ENCODE measurements around the gene INSYN1.
"Not testable (repeated sequence)": the region's sequence is repeated elsewhere in the genome, so short reads cannot be mapped to it uniquely, and the experiment has no call there.

INSYN1 gene, protein sequence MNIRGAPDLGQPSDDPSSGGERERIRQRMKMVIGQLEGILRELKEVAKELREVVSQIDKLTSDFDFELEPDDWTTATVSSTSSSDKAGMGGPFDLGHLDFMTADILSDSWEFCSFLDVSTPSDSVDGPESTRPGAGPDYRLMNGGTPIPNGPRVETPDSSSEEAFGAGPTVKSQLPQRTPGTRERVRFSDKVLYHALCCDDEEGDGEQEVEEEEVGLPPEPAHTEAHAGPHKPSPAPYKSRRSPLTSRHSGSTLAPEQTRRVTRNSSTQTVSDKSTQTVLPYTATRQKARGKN

DNA sequence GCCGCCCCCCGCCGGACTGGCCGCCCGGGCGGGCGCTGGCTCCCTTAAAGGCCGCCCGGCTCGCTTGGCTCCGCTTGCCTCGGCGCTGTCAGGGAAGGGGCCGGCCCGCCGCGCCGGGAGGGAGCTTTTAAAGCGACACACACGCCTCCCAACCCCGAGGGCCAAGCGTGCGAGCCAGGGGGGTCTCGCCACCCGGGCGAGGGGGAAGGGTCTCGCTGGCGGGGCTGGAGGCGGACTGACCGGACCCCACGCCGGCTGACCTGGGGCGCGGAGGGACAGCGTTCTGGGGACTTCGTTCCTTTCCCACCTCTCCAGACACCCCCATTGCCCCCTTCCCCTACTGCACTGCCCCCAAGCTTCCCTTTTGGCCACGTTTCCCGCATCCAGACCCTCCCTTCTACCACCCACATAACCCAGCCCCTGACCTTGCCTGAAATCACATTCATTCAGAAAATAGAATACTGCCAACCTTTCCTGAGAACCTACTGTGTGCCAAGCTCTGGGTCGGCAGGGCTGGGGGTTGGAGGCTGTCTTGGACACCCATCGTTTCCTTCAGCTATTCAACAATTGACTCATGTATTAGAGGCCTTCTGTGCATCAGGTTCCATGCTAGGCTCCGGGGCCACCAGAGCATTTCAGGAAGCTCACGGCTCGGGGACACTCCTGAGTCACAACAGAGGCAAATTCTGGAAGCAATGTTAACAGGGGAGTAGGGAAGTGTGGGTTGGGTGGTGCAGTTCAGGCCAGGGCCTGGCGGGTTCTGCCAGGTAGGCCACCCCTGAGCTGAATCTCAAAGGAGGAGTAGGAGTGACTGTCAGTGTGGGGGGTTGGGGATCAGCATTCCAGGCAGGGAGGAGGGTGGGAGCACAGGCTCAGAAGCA lies at the start of gene INSYN1:
INSYN1 (minus strand) TSS at position 102 of the 881 bp plus-strand sequence. CDS start 2,221 bp downstream, outside the sequence.
- DNase-seq, result no peak

DNA sequence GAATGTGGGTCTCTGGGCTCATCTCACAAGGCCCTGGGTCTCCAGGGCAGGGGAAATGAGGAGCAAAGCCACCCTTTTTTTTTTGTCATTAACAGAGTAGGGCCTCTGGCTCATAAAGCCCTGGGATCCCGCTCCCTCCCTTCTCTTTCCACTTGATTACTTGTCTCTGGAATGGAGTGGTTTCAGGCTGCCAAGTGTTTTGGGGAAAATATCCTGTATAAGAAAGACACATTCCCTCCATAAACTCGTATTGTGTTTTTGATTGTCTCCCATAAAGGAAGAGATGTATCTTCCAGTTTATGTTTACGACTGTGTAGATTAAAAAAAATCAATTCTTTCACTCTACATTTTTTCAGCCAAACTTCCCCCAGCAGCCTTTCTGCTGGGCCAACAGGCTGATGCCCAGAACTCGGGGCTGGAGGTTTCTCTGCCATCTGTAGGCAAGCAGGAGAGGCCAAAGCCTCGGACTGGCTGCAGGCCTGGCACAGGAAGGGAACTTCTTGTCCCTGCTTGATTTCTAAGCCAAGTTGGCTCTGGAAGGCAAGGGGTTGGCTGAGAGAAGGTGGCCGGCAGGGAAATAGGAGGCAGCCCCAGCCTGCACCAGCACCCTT lies 49.4 kb upstream of the INSYN1 start:
- no peak for DNase-seq

DNA sequence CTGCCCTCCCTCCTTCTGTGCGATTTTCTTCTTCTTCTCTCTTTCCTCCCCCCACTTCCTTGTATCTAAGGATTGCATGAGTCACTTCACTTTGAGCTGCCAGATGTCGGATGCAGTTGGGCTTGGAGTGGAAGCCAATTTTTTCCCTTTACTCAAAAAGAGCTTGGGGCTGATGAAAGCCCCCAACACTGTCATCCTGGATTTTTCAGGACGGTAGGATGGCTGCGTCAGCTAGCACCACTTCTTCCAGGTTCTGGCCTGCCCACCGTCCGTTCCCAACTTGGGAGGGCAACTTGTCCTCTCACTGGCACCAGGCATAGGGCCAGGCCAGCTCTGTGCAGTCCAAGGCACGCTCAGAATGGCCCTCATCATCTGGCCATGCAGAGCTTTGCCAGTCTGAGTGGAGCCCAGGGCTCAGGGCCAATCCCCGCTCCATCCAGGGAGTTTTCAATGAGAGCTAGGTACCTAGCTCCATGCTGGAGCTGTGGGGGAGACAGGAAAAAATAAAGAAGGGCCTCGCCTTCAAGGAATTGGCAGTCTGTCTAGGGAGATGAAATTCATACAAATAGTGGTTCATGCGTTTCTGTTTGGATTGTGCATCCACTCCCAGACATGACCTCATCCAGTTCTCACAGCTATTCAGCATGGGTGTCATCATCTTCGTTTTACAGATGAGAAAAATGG lies 47.7 kb upstream of the INSYN1 start:
- DNase-seq, result no peak

DNA sequence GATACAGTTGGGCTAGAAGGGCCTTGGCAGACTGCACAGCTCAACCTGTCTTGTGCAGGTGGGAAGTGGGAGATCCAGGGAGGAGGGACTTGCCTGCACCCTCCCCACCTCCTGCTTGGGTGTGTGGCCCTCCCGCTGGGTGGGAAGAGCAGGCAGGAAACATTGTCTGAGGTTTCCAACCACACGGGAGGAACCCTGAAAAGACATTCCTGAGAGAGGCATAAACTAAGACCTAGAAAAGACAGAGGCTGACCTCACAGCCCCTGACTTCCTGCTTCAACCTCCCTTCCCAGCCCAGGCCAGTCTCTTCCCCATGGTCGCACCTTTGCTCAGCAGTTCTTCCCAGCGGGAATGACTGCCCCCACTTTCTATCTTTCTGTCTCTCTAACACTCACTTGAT lies 46.3 kb upstream of the INSYN1 start:
- no peak for DNase-seq

DNA sequence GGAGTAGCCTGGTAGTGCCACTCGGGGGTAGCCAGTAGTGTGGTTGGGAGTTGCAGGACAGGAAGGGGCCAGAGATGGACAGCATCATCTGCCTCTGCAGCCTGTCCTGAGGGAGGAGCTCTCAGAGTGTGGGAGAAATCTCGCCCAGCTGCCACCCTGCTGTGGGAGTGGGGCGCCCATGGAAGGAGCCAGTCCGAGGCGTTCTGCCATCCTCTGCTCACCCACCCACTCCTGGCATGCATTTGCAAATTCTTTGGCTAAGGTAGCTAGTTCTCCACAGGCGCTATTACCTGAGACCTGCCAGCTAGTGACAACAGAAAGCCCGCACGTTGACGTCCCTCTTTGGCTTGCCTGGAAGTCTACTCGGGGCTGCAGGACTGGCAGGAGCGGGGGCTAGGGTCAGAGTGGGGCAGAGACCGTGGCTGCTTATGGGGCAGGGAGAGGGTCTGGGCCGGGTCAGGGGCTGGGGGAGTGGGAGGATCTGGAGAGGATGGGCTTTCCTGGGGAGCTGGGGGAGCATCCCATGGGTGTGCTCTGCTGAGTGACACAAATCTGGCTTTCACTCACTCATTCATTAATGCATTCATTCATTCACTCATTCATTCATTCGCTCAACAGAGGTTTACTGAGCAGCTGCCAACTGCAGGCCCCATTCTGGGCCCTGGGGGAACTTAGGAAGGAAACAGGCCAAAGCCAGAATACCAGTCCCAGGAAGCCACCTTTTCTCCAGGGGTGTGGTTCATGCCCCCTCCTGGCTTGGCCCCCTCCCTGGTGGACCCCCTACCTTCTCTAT lies 44.4 kb upstream of the INSYN1 start:
- no peak for DNase-seq

DNA sequence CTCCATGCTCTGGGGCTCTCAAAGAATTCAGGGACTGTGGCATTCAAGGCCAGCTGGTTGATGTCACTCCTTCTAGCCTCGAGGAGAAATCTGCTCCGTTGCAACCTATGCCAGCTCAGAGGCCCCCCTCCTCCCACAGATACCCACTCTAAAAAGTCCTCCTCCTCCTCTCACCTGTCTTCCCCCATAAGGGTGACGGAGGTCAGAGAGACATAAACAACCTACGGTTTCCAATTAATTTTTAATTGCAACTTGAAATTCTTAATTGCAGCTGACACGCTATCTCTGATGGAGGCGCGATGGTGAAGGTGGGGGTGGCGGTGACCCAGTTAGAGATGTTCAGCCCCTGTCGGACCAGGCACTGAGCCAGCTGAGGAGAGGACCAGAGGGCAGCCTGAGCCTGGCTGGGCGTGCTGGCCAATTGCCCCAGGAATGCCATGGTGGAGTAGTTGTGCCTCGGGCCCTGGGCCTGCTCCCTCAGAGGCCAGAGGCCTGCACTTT lies 43.2 kb upstream of the INSYN1 start:
- no peak for DNase-seq

DNA sequence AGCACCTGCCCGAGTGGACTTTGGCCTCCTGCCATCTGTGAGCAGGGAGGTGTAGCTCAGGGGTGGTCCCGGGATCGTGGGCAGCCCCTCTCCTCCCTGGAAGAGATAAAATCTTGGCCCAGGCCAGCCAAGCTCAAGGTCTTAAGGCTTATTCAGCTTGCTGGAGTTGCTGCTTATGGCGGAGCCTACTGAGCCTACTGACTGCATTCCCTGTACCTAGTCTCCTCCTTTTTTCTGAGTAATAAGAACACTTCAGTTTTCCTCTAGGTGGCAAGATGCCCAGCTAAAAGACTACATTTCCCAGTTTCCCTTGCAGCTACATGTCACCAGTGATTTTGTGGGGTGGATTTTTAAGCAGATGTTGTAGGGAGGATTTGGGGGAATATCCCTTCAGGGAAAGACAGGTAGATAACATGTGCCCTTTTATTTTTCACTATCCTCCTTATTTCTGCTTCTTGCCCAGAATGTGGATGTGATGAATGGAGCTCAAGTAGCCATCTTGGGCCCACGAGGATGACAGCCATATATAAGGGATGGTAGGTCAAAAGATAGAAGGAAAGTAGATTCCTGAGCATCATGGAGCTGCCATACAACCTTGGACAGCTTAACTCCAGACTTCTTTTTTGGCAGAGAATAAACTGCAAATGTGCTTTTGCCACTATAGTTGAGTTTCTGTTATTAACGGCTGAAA lies 41.4 kb upstream of the INSYN1 start:
- no peak for DNase-seq

DNA sequence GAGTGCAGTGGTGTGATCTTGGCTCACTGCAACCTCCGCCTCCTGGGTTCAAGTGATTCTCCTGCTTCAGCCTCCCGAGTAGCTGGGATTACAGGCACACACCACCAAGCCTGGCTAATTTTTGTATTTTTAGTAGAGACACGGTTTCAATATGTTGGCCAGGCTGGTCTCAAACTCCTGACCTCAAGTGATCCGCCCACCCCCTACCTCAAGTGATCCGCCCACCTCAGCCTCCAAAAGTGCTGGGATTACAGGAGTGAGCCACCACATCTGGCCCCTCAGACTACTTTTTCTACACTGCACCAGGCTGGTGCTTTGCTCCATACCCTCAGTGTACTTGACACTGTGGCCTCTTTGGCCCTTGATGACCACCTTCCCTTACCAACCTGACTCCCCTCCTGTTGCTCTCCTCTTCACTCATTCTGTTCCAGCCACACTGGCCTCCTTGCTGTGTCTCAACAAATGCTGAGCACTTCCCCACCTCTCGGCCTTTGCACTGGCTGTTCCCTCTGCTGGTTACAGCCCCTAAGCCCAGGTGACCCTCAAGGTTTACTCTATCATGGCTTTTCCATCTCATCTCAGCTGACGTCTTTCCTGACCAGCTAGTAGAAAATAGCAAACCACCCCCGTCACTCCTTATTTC lies 39.9 kb upstream of the INSYN1 start:
- not testable (repeated sequence) for DNase-seq

DNA sequence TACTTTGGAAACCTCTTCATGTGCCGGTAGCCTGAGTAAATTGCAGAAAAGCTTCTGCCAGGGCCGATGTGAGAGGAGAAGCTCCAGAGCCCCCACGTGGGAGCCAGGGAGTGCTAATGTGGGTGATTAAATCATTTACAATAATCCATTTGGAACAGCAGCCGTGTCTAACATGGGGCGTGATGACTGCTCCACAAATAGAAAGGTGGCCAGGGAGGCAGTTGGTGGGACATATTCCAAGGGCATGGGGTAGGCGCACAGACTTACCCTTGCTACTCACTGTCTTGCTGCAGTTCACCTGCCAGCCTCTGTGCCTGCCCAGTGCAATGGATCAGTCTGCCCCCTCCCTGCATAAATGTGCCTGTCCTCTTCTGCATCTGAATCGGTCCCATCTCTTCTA lies 39.3 kb upstream of the INSYN1 start:
- no peak for DNase-seq

DNA sequence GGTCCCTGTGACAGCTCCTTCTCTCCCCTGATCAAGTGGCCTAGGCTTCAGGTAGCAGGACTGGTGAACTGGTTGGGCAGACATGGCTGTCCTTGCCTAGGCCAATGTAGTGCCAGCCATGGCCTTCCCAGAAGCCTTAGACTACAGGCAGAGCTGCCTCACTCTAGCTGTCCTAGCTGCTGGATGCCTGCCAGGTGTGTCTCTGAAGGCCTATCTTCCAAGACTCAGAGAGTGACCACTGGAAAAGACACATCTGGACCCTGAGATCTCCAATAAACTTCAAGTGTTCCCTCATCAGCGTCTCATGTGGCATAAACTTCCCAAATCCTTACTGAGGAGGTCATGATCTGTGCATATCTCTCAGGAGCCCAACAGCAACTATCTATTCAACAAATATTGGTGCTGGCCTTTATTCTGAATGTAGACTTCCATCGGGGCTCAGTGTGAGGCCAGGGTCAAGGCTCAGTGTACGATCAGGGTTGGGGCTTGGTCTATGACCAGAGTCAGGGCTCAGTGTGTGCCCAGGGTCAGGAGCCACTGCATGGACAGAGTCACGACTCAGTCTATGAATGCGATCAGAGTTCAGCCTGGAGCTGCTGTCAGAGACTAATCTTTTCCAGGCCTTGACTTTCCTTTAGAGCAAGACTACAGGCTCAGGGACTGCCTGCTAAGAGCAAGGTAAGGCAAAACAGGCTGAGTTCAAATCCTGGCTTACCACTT lies 36.5 kb upstream of the INSYN1 start:
- no peak for DNase-seq

DNA sequence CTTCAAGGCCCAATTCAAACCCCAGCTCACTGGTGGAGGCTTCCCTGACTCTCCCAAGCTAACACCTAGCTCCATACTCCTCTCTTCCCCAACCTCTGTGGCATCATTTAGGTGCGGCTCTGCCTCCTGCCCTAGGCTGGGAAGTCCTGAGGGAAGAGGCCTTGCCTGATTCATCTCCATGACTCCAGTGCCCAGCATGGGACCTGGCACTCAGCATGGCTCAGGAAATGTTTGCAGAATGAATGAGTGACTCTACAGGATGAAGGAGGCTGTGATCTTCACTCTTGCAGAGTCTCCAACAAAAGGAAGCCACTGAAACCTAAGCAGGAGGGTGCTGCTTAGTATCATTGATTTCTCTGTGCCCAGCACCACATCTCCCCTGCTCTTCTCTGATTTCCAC lies 34.5 kb upstream of the INSYN1 start:
- DNase-seq, result no peak

DNA sequence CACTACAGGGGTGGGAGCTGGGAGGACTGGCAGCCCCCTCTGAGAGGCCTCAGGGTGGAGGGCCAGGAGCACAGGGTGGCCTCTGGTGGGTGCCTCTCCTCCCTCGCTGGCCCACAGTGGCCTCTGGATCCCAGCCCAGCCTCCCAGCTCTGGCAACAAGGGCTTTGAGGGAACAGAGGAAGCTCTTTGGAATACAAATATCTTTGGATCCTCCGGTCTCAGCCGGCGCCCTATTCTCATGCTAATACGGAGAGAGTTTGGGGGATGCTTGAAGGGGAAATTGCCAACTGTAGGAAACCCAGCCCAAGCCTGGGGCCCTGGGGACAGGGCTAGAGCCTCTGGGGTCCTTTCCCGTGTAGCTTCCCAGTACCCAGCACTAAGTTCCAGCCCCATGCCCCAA lies 33.4 kb upstream of the INSYN1 start:
- DNase-seq, result no peak

DNA sequence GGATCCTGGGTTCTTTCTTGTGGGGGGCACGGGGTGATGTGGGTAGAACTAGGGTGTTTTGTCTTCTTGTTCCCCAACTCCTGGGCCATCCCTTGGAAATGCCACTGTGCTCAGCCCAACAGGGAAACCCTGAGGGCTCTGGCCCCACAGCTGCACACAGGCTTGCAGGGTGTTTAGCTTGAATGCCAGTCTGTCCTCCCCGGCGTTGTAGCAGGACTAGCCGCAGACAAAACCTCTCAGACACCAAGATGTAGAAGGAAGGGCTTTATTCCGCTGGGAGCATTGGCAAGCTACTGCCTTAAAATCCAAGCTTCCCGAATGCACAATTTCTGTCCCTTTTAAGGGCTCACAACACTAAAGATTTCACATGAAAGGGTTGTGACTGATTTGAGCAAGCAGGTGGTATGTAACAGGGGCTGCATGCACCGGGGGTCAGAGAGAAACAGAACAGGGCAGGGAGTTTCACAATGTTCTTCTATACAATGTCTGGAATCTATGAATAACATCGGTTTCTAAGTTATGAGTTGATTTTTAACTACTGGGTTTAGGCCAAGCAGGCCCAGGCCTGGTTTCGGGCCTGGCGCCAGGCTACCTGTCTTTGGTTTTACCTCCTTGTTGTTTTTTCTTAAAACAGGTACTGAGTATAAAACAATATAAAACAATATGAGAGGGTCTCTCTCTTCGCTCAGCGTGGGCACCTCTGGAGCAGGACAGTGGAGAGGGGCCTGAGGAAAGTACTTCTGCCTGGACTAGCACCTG lies 32.3 kb upstream of the INSYN1 start:
- not testable (repeated sequence) for DNase-seq

DNA sequence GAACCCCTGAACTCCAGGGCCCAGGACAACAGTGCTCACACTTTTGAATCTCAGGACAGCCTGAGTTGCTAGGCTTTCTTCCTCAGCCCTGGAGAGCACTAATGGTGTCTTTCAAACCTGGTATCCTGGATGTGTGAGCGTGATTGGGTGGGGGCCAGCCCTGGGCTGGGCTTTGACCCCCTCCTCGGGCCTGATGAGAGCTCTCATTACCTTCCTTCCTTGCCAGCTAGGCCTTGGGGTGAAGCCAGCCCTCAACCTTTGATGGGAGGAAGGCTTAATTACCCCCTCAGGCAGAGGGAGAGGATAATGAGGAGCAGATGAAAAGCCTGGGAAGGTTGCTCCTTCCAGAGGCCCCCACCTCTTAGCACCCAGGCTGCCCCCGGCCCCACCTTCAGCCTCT lies 31.1 kb upstream of the INSYN1 start:
- DNase-seq, result no peak

DNA sequence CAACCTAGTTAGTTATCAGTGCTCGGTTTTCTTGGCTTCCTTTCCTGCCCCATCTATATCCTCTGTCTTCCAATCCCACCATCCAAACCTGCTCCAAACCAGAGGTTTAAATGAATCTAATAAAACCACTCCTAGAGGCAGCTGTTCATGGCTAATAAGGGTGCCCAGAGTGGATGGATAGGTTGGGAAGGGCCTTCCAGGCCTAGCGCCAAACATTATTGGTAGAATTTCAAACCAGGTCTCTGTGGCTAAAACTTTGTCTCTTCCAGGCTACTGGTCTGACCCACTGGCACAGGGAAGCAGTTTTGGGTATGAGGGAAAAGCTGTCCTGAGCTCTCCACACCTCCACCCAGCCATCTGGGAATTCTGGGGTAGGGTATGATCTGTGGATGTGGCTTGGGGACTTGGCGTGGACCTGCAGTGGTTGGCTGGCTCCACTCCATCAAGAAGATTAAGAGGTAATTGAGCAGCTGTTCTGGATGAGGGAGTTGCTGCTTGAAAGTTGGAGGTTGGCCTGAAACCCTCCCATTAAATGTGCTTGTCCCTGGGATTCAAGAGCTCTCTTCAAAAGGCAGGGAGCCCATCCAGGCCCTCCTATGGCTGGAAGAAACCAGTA lies 29.3 kb upstream of the INSYN1 start:
- DNase-seq, result no peak

DNA sequence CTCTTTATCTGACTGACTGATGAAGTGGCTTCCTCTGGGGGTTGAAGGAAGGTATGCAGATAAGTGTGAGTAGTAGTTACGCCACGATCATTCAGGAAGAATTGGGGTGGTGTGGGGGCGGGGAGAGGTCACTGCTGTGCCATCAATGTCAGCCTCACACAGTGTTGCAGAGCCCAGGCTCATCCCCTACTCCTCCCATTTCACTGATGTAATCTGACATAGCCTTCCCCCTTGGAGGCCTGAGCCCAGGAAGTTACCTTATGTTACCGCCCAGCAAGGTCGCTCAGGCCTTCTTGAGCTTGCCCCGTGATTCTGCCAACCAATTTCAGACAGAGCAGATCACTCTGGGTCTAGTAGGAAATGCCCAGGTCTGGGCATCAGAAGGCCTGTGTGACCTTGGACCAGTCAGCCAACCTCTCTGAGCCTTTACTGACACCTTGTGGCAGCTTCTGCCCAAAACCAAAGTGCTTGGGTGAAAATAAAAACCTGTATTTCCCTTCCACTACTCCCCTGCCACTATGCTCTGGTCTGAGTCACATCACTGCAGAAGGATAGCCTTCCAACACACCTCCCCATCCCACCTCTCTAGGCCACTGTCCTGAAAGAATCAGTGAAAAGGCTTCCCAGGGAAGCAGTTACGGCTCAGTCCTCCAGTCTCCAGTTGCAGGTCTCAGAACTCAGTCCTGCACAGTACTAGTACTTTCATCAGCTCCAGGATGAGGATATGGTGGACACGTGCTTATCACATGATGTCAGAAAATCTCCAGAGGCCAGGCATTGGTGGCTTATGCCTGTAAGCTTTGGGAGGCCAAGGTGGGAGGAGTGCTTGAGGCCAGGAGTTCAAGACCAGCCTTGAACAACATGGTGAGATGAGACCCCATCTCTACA lies 28.1 kb upstream of the INSYN1 start:
- no peak for DNase-seq

DNA sequence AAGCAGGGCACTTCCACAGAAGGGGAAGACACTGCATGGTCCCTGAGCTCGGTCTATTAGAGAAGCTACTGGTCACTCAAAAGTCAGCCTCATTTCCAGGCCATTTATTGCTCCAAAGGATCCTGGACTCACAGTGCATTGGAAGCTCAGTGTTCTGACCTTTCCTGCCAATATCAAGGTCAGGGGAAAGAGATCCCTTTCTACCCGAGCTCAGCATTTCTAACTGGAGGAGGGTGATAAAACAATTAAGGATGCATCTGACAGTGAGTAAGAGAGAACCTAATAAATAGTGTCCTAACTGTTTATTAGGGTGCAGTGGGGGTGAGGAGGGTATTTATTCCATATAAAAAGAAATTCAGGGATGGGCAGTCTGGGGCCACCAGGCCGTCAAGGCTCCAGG lies 26.8 kb upstream of the INSYN1 start:
- no peak for DNase-seq

DNA sequence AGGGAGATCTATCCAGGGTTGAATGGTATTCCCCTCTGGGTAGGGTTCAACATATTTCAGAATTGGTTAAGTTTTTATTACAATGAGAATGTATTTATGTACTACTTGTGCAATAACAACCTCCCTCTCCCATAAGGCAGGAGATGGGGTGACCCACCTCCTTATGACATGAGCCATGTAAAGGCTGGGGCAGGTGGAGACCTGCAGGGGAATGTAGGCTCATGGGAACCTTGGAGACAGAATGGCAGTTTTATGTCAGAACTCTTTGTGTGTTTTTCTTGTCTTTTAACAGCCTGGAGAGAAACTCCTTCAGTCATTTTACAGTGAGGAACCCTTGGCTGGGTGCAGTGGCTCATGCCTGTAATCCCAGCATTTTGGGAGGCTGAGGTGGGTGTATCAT lies 24.6 kb upstream of the INSYN1 start:
- DNase-seq, result no peak
